ENCODE data around the gene ACER3. TPM values are rescaled to one million over a fixed set of nuclear protein-coding genes. Genes with fewer than 3 reads are reported as not detected.

Gene ACER3
- total and polyA plus RNA-seq, 2 donors (not counting 1 experiment from before 2014, with no cell fraction given) = 3.3 to 12.9 TPM

GRCh38 chr11:76880956-76881355 lies 20.2 kb downstream of the ACER3 start:
- no peaks in the 10 kb centered on the region for H3K27me3 ChIP-seq (replicated peaks in 1 of 4; ENCODE audit: control extremely low read depth in 1 of 4, control insufficient read depth in 3 of 4, insufficient read depth in 4 of 4, low read length in 3 of 4)
- no peak overlapping the region for H3K4me3 ChIP-seq (ENCODE audit: control extremely low read depth in 1 of 5, extremely low read depth in 1 of 5, insufficient read depth in 1 of 5, low read depth in 2 of 5, low read length in 4 of 5)
- ATAC-seq (ENCODE audit: low read depth) = no peak
- no peaks in the 10 kb centered on the region for H3K27me3 Mint-ChIP-seq
- intact Hi-C loops (cut with micrococcal nuclease) = no loop called here
- H3K27ac ChIP-seq (ENCODE audit: low read length in 2 of 2) = no peak overlapping the region
- POLR2A ChIA-PET = no interaction called here
- H3K4me1 Mint-ChIP-seq = peaks cover 2% of the 10 kb centered on the region
- TF ChIP-seq, protein P1, sequence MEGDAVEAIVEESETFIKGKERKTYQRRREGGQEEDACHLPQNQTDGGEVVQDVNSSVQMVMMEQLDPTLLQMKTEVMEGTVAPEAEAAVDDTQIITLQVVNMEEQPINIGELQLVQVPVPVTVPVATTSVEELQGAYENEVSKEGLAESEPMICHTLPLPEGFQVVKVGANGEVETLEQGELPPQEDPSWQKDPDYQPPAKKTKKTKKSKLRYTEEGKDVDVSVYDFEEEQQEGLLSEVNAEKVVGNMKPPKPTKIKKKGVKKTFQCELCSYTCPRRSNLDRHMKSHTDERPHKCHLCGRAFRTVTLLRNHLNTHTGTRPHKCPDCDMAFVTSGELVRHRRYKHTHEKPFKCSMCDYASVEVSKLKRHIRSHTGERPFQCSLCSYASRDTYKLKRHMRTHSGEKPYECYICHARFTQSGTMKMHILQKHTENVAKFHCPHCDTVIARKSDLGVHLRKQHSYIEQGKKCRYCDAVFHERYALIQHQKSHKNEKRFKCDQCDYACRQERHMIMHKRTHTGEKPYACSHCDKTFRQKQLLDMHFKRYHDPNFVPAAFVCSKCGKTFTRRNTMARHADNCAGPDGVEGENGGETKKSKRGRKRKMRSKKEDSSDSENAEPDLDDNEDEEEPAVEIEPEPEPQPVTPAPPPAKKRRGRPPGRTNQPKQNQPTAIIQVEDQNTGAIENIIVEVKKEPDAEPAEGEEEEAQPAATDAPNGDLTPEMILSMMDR (IDR thresholded peaks at IDR 0.05) = no peak
- no peak for TF ChIP-seq EZH2 (IDR thresholded peaks at IDR 0.05; ENCODE audit: borderline replicate concordance, insufficient read depth, low read depth, low read length, poor library complexity, severe bottlenecking)
- H3K79me2 ChIP-seq (ENCODE audit: control insufficient read depth, insufficient read depth, low read length) = peaks cover 24% of the 10 kb centered on the region
- H3K4me2 ChIP-seq (replicated peaks; ENCODE audit: low read depth, low read length, poor library complexity, severe bottlenecking) = no peak overlapping the region
- peaks cover 2% of the 10 kb centered on the region for H3K9me3 Mint-ChIP-seq (ENCODE audit: insufficient read depth)
- no peak overlapping the region for H3K4me3 Mint-ChIP-seq
- peaks cover under 1% of the 10 kb centered on the region for H4K20me1 ChIP-seq (ENCODE audit: control insufficient read depth, insufficient read depth, low read length, poor library complexity, severe bottlenecking)
- no peaks in the 10 kb centered on the region for H3K36me3 ChIP-seq (replicated peaks in 1 of 2; ENCODE audit: control extremely low read depth in 1 of 2, control insufficient read depth in 1 of 2, extremely low read depth in 1 of 2, insufficient read depth in 2 of 2, low read length in 1 of 2)
- H3K27ac Mint-ChIP-seq = no peak overlapping the region
- peaks cover 0 to 3% (median 0%) of the 10 kb centered on the region in 3 donors for H3K9me3 ChIP-seq (ENCODE audit: control extremely low read depth in 1 of 3, control insufficient read depth in 2 of 3, insufficient read depth in 1 of 3, low read length in 2 of 3)
- H3K9ac ChIP-seq (ENCODE audit: low read length) = no peak overlapping the region
- no peaks in the 10 kb centered on the region for H3K4me1 ChIP-seq (ENCODE audit: control insufficient read depth in 2 of 2, insufficient read depth in 2 of 2, low read length in 2 of 2)
- CTCF ChIA-PET = no interaction called here
- WGBS (ENCODE audit: insufficient coverage) = no CpG with 5 or more reads among the region's 4 CpGs
- no peak for DNase-seq
- H2AFZ ChIP-seq (ENCODE audit: insufficient read depth, low read depth, low read length, poor library complexity, severe bottlenecking) = no peak overlapping the region

DNA sequence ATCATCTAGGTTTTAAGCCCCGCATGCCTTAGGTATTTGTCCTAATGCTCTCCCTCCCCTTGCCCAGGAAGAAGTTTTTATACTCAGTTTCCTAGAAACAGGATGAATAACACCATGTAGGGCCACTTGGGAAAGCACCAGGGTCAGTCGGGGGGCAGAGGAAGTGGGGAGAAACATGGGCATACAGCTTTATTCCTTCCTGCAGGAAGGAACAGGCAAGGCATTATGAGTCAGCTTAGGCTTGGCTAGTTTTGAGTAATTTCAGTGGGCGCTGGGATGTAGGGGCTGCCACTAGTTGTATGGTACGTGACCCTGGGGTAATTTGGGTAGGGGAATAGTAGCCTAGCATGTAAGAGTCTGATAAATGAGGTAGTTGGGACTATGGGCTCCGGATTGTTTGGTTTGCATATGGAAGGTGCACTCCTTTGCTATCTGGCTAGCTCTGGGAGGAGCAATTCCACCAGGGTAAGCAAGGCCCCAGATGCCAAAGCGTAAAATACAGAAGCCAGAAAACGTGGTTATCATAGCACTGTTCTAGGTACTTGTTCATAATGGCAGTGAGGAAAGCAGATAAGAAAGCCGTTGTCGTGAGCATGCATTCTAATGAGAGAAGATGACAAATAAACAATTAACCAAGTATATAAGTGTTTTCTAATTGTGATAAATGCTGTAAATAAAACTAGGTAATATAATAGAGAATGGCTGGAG lies 24.8 kb downstream of the ACER3 start:
- Mint-ChIP-seq H3K4me1 (peaks cover 2% of the 10 kb centered on the region), H3K4me3 (no peak overlapping the region), H3K27ac (no peak overlapping the region), H3K9me3 (ENCODE audit: insufficient read depth) (no peaks in the 10 kb centered on the region), H3K27me3 (no peaks in the 10 kb centered on the region)
- ChIA-PET POLR2A (no interaction called here), CTCF (no interaction called here)
- intact Hi-C loops (cut with micrococcal nuclease) = no loop called here
- H3K4me3 ChIP-seq (ENCODE audit: control extremely low read depth in 1 of 5, extremely low read depth in 1 of 5, insufficient read depth in 1 of 5, low read depth in 2 of 5, low read length in 4 of 5) = no peak overlapping the region
- no peaks in the 10 kb centered on the region for H3K4me1 ChIP-seq (ENCODE audit: control insufficient read depth in 2 of 2, insufficient read depth in 2 of 2, low read length in 2 of 2)
- H3K27ac ChIP-seq (ENCODE audit: low read length in 2 of 2) = no peak overlapping the region
- H3K4me2 ChIP-seq (replicated peaks; ENCODE audit: low read depth, low read length, poor library complexity, severe bottlenecking) = no peak overlapping the region
- no peaks in the 10 kb centered on the region for H3K27me3 ChIP-seq (replicated peaks in 1 of 4; ENCODE audit: control extremely low read depth in 1 of 4, control insufficient read depth in 3 of 4, insufficient read depth in 4 of 4, low read length in 3 of 4)
- peaks cover 0 to 2% of the 10 kb centered on the region in 2 experiments for H3K36me3 ChIP-seq (replicated peaks in 1 of 2; ENCODE audit: control extremely low read depth in 1 of 2, control insufficient read depth in 1 of 2, extremely low read depth in 1 of 2, insufficient read depth in 2 of 2, low read length in 1 of 2)
- no peaks in the 10 kb centered on the region for H3K9me3 ChIP-seq (ENCODE audit: control extremely low read depth in 1 of 3, control insufficient read depth in 2 of 3, insufficient read depth in 1 of 3, low read length in 2 of 3)
- H2AFZ ChIP-seq (ENCODE audit: insufficient read depth, low read depth, low read length, poor library complexity, severe bottlenecking) = no peak overlapping the region
- ATAC-seq (ENCODE audit: low read depth) (no peak), DNase-seq (no peak)
- H3K79me2 ChIP-seq (ENCODE audit: control insufficient read depth, insufficient read depth, low read length) = peaks cover 27% of the 10 kb centered on the region
- TF ChIP-seq EZH2 (IDR thresholded peaks at IDR 0.05; ENCODE audit: borderline replicate concordance, insufficient read depth, low read depth, low read length, poor library complexity, severe bottlenecking) = no peak
- TF ChIP-seq, protein P1 (IDR thresholded peaks at IDR 0.05) = no peak
- peaks cover 4% of the 10 kb centered on the region for H4K20me1 ChIP-seq (ENCODE audit: control insufficient read depth, insufficient read depth, low read length, poor library complexity, severe bottlenecking)
- WGBS (ENCODE audit: insufficient coverage) = 63% methylated on average over 4 of the region's 9 CpGs
- no peak overlapping the region for H3K9ac ChIP-seq (ENCODE audit: low read length)
